WI38 (cell line): Measurements from ENCODE around the gene ASS1.

ENCODE experiments used
- H3K4me3 ChIP-seq: 2 replicates; pipeline ENCODE4 v1.5.1; 2011; ENCODE audit warnings: low read depth, mild to moderate bottlenecking, control low read depth, low read length
- TF ChIP-seq, protein P1 (sequence below): IDR thresholded peaks from 2 replicates; pipeline ENCODE4 v1.5.1; 2012; ENCODE audit warnings: low read depth, mild to moderate bottlenecking, control low read depth, low read length

The ASS1 gene

DNA sequence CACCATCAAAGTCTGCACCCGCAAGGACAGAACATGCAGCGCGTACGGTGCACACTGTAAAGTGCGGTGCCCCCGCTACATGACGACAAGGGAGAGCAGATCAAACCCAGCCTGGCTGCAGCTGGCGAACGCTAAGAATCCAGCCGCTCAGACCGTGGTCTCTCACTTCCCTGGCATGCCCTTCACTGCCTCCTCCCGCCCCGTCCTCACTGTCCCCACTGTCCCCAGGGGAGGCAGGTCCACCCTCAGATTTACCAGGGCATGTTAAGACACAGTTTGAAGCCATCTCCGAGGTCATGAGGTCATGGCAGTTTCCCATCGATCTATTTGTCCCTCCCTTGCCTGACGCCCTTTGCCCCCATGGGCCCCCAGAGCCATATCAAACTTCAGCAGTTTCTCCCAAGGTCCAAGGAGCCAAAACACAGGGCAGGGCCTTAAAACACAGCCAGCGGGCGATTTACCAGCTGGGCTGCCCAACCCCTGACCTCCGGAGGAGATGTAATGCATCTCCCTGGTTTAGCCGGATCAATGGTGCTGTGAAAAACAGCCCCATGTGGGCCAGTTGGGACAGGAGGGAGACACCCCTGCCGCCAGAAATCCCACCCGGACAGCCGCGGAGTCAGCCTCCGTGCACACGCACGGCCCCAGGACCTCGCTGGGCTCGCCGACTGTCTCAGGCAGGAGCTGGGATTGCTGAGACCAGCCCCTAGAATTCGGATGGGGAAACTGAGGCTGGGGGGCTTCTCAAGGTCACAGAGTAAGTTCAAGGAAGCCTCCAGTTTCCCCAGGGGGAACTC lies 82.3 kb downstream of the ASS1 start:
- TF ChIP-seq, protein P1, sequence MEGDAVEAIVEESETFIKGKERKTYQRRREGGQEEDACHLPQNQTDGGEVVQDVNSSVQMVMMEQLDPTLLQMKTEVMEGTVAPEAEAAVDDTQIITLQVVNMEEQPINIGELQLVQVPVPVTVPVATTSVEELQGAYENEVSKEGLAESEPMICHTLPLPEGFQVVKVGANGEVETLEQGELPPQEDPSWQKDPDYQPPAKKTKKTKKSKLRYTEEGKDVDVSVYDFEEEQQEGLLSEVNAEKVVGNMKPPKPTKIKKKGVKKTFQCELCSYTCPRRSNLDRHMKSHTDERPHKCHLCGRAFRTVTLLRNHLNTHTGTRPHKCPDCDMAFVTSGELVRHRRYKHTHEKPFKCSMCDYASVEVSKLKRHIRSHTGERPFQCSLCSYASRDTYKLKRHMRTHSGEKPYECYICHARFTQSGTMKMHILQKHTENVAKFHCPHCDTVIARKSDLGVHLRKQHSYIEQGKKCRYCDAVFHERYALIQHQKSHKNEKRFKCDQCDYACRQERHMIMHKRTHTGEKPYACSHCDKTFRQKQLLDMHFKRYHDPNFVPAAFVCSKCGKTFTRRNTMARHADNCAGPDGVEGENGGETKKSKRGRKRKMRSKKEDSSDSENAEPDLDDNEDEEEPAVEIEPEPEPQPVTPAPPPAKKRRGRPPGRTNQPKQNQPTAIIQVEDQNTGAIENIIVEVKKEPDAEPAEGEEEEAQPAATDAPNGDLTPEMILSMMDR = no peak
- no peak overlapping the region for H3K4me3 ChIP-seq

DNA sequence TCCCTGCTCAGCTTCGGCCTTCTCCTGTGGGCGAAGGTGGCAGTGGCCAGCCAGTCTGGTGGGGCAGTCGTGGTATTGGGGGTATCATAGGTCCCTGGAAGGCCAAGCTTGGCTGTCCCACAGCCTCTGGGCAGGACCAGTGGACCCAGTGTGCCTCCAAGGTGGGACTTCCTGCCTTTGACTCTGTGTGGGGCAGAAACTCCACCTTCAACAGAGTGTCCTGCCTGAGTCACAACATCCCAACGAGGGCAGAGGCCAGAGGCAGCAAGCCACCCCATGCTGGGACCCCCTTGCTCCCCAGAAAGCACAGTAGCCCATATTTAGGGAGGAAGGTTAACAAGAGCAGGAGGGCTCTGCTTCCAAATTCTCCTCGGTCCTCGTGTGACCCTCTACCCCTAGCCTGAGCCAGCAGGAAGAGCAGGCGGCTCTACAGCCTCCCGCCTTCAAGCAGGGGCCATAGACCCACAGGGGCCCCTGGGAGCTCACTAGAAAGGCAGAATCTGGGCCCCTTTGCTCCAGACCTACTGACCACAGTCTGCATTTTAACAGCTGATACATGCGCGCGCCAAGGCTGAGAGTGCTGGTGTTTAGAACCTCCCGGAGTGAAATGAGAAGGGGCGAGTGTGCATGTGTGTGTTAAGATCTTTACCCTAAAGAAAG lies 83.0 kb downstream of the ASS1 start:
- TF ChIP-seq, protein P1 = no peak
- no peak overlapping the region for H3K4me3 ChIP-seq

DNA sequence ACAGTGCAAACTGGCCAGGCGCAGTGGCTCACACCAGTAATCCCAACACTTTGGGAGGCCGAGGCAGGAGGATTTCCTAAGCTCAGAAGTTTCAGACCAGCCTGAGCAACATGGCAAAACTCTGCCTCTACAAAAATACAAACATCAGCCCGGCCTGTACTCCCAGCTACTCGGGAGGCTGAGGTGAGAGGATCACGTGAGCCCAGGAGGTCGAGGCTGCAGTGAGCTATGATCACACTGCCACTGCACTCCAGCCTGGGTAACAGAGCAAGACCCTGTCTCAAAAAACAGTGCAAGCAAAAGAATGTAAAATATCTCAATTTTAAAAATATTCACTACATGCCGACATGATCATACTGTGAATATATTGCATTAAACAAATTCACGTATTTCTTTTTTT lies 83.9 kb downstream of the ASS1 start:
- H3K4me3 ChIP-seq = no peak overlapping the region
- TF ChIP-seq, protein P1 = no peak

- TF ChIP-seq, protein P1 = no peak
- H3K4me3 ChIP-seq = no peak overlapping the region
Observed at GRCh38 chr9:130530938-130531337, 86.2 kb downstream of the ASS1 start.

DNA sequence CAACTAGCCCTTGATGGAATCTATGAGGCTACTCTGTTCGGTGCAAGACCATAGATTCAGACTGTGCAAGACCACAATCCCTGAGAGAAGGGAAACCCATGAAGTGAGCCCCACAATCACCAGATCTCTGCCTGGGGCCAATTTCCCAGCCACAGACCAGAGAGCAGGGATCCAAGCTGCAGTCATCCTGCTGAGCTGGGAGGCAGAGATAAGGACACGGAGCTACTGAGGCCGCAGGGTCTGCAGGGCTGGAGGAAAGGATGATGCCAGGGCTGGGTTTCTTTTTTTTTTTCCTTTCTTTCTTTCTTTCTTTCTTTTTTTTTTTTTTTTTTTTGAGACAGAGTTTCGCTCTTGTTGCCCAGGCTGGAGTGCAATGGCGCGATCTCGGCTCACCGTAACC lies 86.9 kb downstream of the ASS1 start:
- H3K4me3 ChIP-seq = no peak overlapping the region
- TF ChIP-seq, protein P1 = no peak

- TF ChIP-seq, protein P1 = no peak
- no peak overlapping the region for H3K4me3 ChIP-seq
Observed at GRCh38 chr9:130532426-130533080, 87.8 kb downstream of the ASS1 start.

- no peak overlapping the region for H3K4me3 ChIP-seq
- TF ChIP-seq, protein P1 = no peak
Observed at GRCh38 chr9:130535818-130536521, 91.2 kb downstream of the ASS1 start.
